A549 (cell line): ENCODE results near the gene TMOD4.

Source experiments
- BHLHE40 ChIP-seq: IDR thresholded peaks from 2 replicates; pipeline ENCODE4 v1.6.1; 2012; ENCODE audit warnings: low read depth, low read length, inconsistent platforms
- CEBPB ChIP-seq, 2 experiments: fragments of >200 bp in 1 of 2; sonication (Bioruptor Twin) in 1 of 2; formaldehyde crosslinking in 1 of 2; IDR thresholded peaks; 2 replicates each; pipeline ENCODE4 v1.6.1; 2012 to 2016
- CTCF ChIP-seq: fragments of >200 bp; sonication (Bioruptor Twin); formaldehyde crosslinking; IDR thresholded peaks from 3 replicates; pipeline ENCODE4 v1.5.1; 2016
- HES2 ChIP-seq: fragments of >200 bp; sonication (Bioruptor Twin); formaldehyde crosslinking; IDR thresholded peaks from 2 replicates; pipeline ENCODE4 v1.6.1; 2016
- JUN ChIP-seq, 2 experiments: fragments of >200 bp; sonication (Bioruptor Twin); formaldehyde crosslinking; IDR thresholded peaks; 2 replicates in 1 of 2; 3 replicates in 1 of 2; pipeline ENCODE4 v1.6.1; 2016 to 2017
- KDM5A ChIP-seq: fragments of 200-600 bp; sonication (generic); IDR thresholded peaks from 2 replicates; pipeline ENCODE4 v1.6.1; 2016; ENCODE audit warnings: antibody characterized with exemption, mild to moderate bottlenecking
- MAFK ChIP-seq: fragments of 450-650 bp; IDR thresholded peaks from 2 replicates; pipeline ENCODE4 v1.6.1; 2014; ENCODE audit not compliant: partially characterized antibody
- MYC ChIP-seq: IDR thresholded peaks from 2 replicates; pipeline ENCODE4 v1.6.1; 2012; ENCODE audit warnings: mild to moderate bottlenecking, inconsistent platforms, low read length, improper control_type of control experiment, borderline replicate concordance
- PHF8 ChIP-seq: fragments of 200-600 bp; sonication (generic); IDR thresholded peaks from 2 replicates; pipeline ENCODE4 v1.6.1; 2016; ENCODE audit warnings: low read depth, mild to moderate bottlenecking, antibody characterized with exemption, moderate library complexity, borderline replicate concordance
- POLR2A ChIP-seq: IDR thresholded peaks from 2 replicates; pipeline ENCODE4 v1.6.1; 2012; ENCODE audit warnings: mild to moderate bottlenecking, low read length
- REST ChIP-seq: fragments of 200-600 bp; sonication (generic); IDR thresholded peaks from 2 replicates; pipeline ENCODE4 v1.6.1; 2016; ENCODE audit warnings: antibody characterized with exemption, mild to moderate bottlenecking, moderate library complexity
- SMC3 ChIP-seq: fragments of >200 bp; sonication (Bioruptor Twin); formaldehyde crosslinking; IDR thresholded peaks from 3 replicates; pipeline ENCODE4 v1.6.1; 2018; ENCODE audit warnings: inconsistent platforms

GRCh38 chr1:151213560-151213959 is 37.8 kb upstream of the TMOD4 start:
- TF ChIP-seq MAFK (no peak), SMC3 (no peak), CTCF (no peak), MYC (no peak), CEBPB (IDR thresholded peaks at IDR 0.05) (no peak), KDM5A (no peak), BHLHE40 (no peak), POLR2A (no peak), PHF8 (no peak), JUN (IDR thresholded peaks at IDR 0.05) (no peak), HES2 (no peak), REST (no peak)
